Hepatocyte (in vitro differentiated cells): ENCODE measurements around the gene ADGRV1. TPM values are rescaled to one million over a fixed set of nuclear protein-coding genes. Genes with fewer than 3 reads are reported as not detected.

Experiments used
- DNase-seq: peaks from one replicate; pipeline ENCODE4 v3.0.0-alpha.2; 2016; ENCODE audit warnings: low spot score
- H2AFZ ChIP-seq: fragments of 200-600 bp; sonication (generic); 2 replicates; pipeline ENCODE4 v1.6.0; 2016; ENCODE audit warnings: antibody characterized with exemption, mild to moderate bottlenecking
- H3K27ac ChIP-seq: fragments of 200-600 bp; sonication (generic); 2 replicates; pipeline ENCODE4 v1.5.1; 2016; ENCODE audit warnings: mild to moderate bottlenecking
- H3K27me3 ChIP-seq: fragments of 200-600 bp; sonication (generic); 2 replicates; pipeline ENCODE4 v1.6.1; 2016
- H3K36me3 ChIP-seq: fragments of 200-600 bp; sonication (generic); replicated peaks from 2 replicates; pipeline ENCODE4 v1.5.1; 2016; ENCODE audit warnings: low read depth; ENCODE audit not compliant: insufficient read depth
- H3K4me1 ChIP-seq: fragments of 200-600 bp; sonication (generic); 2 replicates; pipeline ENCODE4 v1.5.1; 2016; ENCODE audit warnings: mild to moderate bottlenecking, moderate library complexity; ENCODE audit not compliant: insufficient read depth
- H3K4me2 ChIP-seq: fragments of 200-600 bp; sonication (generic); 2 replicates; pipeline ENCODE4 v1.6.0; 2016
- H3K4me3 ChIP-seq: fragments of 200-600 bp; sonication (generic); 2 replicates; pipeline ENCODE4 v1.5.1; 2016; ENCODE audit warnings: mild to moderate bottlenecking
- H3K79me2 ChIP-seq: fragments of 200-600 bp; sonication (generic); 2 replicates; pipeline ENCODE4 v1.6.0; 2017; ENCODE audit warnings: mild to moderate bottlenecking
- H3K9me2 ChIP-seq: fragments of 200-600 bp; sonication (generic); replicated peaks from 2 replicates; pipeline ENCODE4 v1.6.0; 2017; ENCODE audit warnings: mild to moderate bottlenecking; ENCODE audit not compliant: insufficient read depth
- H3K9me3 ChIP-seq: fragments of 200-600 bp; sonication (generic); 2 replicates; pipeline ENCODE4 v1.5.1; 2016; ENCODE audit warnings: low read depth, mild to moderate bottlenecking
- H4K20me1 ChIP-seq: fragments of 200-600 bp; sonication (generic); 2 replicates; pipeline ENCODE4 v1.6.0; 2016; ENCODE audit warnings: mild to moderate bottlenecking; ENCODE audit not compliant: insufficient read depth, poor library complexity, severe bottlenecking
- EZH2 ChIP-seq: fragments of 200-600 bp; sonication (generic); IDR thresholded peaks from 2 replicates; pipeline ENCODE4 v1.6.1; 2016; ENCODE audit warnings: antibody characterized with exemption, mild to moderate bottlenecking, borderline replicate concordance
- EZH2phosphoT487 ChIP-seq: fragments of 200-600 bp; sonication (generic); IDR thresholded peaks from one replicate; pipeline ENCODE4 v1.6.1; 2018; ENCODE audit warnings: antibody characterized with exemption, mild to moderate bottlenecking, low read depth, moderate library complexity; ENCODE audit not compliant: unreplicated experiment, severe bottlenecking
- WGBS: methylation state at CpG from one replicate; pipeline ENCODE4 v1.1.6; 2016; ENCODE audit warnings: low lambda C conversion rate; ENCODE audit errors: missing lambda C conversion rate; 5-methylcytosine and 5-hydroxymethylcytosine counted together
- polyA plus RNA-seq: library from polyadenylated mRNA; unstranded; fragments of >200 nt; fragmentation: Nextera tagmentation; extraction: Ambion mirVana; gene quantifications from 2 replicates; pipeline ENCODE4 v1.2.1, GENCODE V29; 2016
- total RNA-seq: library from RNA; depleted of rRNA; stranded (reverse); fragments of >200 nt; gene quantifications from 2 replicates; pipeline ENCODE4 v1.2.3, GENCODE V29; 2014
- TF ChIP-seq, protein P1 (sequence below): fragments of 200-600 bp; sonication (generic); IDR thresholded peaks from 2 replicates; pipeline ENCODE4 v1.5.1; 2016; ENCODE audit warnings: antibody characterized with exemption, mild to moderate bottlenecking; ENCODE audit not compliant: poor library complexity

ADGRV1 gene
- total and polyA plus RNA-seq, 2 experiments from 2014 or later = 74.9 to 88.3 TPM

- H4K20me1 ChIP-seq = no peaks in the 10 kb centered on the region
- DNase-seq = no peak
- no peaks in the 10 kb centered on the region for H3K79me2 ChIP-seq
- H3K36me3 ChIP-seq = no peaks in the 10 kb centered on the region
- H3K9me3 ChIP-seq = no peaks in the 10 kb centered on the region
- peak overlapping the region; percentile 30 for H3K4me2 ChIP-seq
- peaks cover 40% of the 10 kb centered on the region for H3K4me1 ChIP-seq
- H3K9me2 ChIP-seq = no peaks in the 10 kb centered on the region
- H2AFZ ChIP-seq = no peak overlapping the region
- H3K27ac ChIP-seq = peak overlapping the region; percentile 73
- no peaks in the 10 kb centered on the region for H3K27me3 ChIP-seq
- no peak overlapping the region for H3K4me3 ChIP-seq
- WGBS = 32% methylated on average over 1 of the region's 1 CpG
- TF ChIP-seq EZH2phosphoT487 (no peak), EZH2 (no peak)
- TF ChIP-seq, protein P1, sequence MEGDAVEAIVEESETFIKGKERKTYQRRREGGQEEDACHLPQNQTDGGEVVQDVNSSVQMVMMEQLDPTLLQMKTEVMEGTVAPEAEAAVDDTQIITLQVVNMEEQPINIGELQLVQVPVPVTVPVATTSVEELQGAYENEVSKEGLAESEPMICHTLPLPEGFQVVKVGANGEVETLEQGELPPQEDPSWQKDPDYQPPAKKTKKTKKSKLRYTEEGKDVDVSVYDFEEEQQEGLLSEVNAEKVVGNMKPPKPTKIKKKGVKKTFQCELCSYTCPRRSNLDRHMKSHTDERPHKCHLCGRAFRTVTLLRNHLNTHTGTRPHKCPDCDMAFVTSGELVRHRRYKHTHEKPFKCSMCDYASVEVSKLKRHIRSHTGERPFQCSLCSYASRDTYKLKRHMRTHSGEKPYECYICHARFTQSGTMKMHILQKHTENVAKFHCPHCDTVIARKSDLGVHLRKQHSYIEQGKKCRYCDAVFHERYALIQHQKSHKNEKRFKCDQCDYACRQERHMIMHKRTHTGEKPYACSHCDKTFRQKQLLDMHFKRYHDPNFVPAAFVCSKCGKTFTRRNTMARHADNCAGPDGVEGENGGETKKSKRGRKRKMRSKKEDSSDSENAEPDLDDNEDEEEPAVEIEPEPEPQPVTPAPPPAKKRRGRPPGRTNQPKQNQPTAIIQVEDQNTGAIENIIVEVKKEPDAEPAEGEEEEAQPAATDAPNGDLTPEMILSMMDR = no peak
Measured at GRCh38 chr5:91018200-91018599, 459.6 kb downstream of the ADGRV1 start.

GRCh38 chr5:91018712-91019371, 460.2 kb downstream of the ADGRV1 start:
- Histone ChIP-seq H3K36me3 (no peaks in the 10 kb centered on the region), H3K27ac (peak overlapping the region; percentile 73), H3K4me2 (no peak overlapping the region), H3K27me3 (no peaks in the 10 kb centered on the region), H3K9me3 (no peaks in the 10 kb centered on the region), H4K20me1 (no peaks in the 10 kb centered on the region), H3K4me3 (no peak overlapping the region), H2AFZ (no peak overlapping the region), H3K79me2 (no peaks in the 10 kb centered on the region), H3K4me1 (peaks cover 47% of the 10 kb centered on the region), H3K9me2 (no peaks in the 10 kb centered on the region)
- TF ChIP-seq, protein P1 = no peak
- TF ChIP-seq EZH2 (no peak), EZH2phosphoT487 (no peak)
- 49% methylated on average over 4 of the region's 4 CpGs for WGBS
- DNase-seq = no peak

GRCh38 chr5:91020065-91020800, 461.6 kb downstream of the ADGRV1 start:
- no peak for TF ChIP-seq EZH2
- no peak for TF ChIP-seq EZH2phosphoT487
- Histone ChIP-seq H4K20me1 (no peaks in the 10 kb centered on the region), H3K79me2 (no peaks in the 10 kb centered on the region), H3K27me3 (no peaks in the 10 kb centered on the region), H3K9me3 (no peaks in the 10 kb centered on the region), H3K9me2 (no peaks in the 10 kb centered on the region), H3K36me3 (no peaks in the 10 kb centered on the region), H2AFZ (no peak overlapping the region), H3K4me3 (no peak overlapping the region), H3K4me1 (peaks cover 53% of the 10 kb centered on the region), H3K4me2 (no peak overlapping the region), H3K27ac (peak overlapping the region; percentile 1)
- DNase-seq = no peak
- 88% methylated on average over 6 of the region's 6 CpGs for WGBS

- Histone ChIP-seq H3K36me3 (no peaks in the 10 kb centered on the region), H3K9me3 (no peaks in the 10 kb centered on the region), H3K79me2 (no peaks in the 10 kb centered on the region), H3K27me3 (no peaks in the 10 kb centered on the region), H3K4me1 (peaks cover 62% of the 10 kb centered on the region), H3K27ac (peak overlapping the region; percentile 60), H3K4me3 (no peak overlapping the region), H4K20me1 (no peaks in the 10 kb centered on the region), H2AFZ (no peak overlapping the region), H3K9me2 (no peaks in the 10 kb centered on the region), H3K4me2 (peak overlapping the region; percentile 0)
- DNase-seq = no peak
- TF ChIP-seq EZH2phosphoT487 (no peak), EZH2 (no peak)
- TF ChIP-seq, protein P1 = no peak
- WGBS = 19% methylated on average over 2 of the region's 2 CpGs
Measured at GRCh38 chr5:91022518-91022917, 463.9 kb downstream of the ADGRV1 start.
